HepG2 (cell line): ENCODE data around the gene CORO1C. TPM values are rescaled to one million over a fixed set of nuclear protein-coding genes. Genes with fewer than 3 reads are reported as not detected.

Experiments
- ATAC-seq: fragments of 200-7000 bp; cut with Tn5 transposase; 3 replicates; pipeline ENCODE4 v1.9.1; 2020; ENCODE audit warnings: mild to moderate bottlenecking, moderate library complexity
- BruUV-seq: library from RNA; stranded (reverse); fragments of 400-500 nt; replicated peaks from 2 replicates; lab custom pipeline; 2021; lab: Mats Ljungman, UMichigan
- CTCF ChIA-PET: fragments of 300-600 bp; formaldehyde crosslinking; extraction: SDS; loops from one replicate; lab custom pipeline; 2021; ENCODE audit warnings: low total read pairs, inconsistent platforms, low intra/inter-chr PET ratio; lab: Yijun Ruan, JAX
- POLR2A ChIA-PET: fragments of 350-600 bp; sonication (Branson Sonifier 250); formaldehyde crosslinking; loops from one replicate; lab custom pipeline; 2020; ENCODE audit warnings: antibody characterized with exemption, inconsistent platforms; lab: Yijun Ruan, JAX
- DNase-seq: peaks from one replicate; pipeline ENCODE4 v3.0.0-alpha.2; 2015; ENCODE audit warnings: low spot score
- FAIRE-seq: peaks from 3 replicates; lab custom pipeline; 2011; peaks lifted over from hg19 to GRCh38; lab: Jason Lieb, UNC
- H2AFZ ChIP-seq: one replicate; pipeline ENCODE4 v1.6.1; 2011; ENCODE audit warnings: low read length, inconsistent platforms
- H3K27ac ChIP-seq: fragments of 300-600 bp; 3 replicates; pipeline ENCODE4 v1.8.0; 2011; ENCODE audit warnings: mixed run types, mild to moderate bottlenecking, mixed read lengths, low read length, inconsistent platforms; ENCODE audit not compliant: insufficient read depth; ENCODE audit errors: extremely low read length
- H3K27me3 ChIP-seq, 2 experiments: fragments of 200-600 bp in 1 of 2; 2 replicates in 1 of 2; 3 replicates in 1 of 2; pipeline versions ENCODE4 v1.6.0 to v1.8.0; 2011; ENCODE audit warnings: low read length in 2 of 2, mild to moderate bottlenecking in 2 of 2, moderate library complexity in 2 of 2, inconsistent platforms in 1 of 2; ENCODE audit not compliant: insufficient read depth in 2 of 2, control insufficient read depth in 1 of 2
- H3K36me3 ChIP-seq, 2 experiments: fragments of 200-600 bp in 1 of 2; replicated peaks in 1 of 2; 2 replicates in 1 of 2; 3 replicates in 1 of 2; pipeline versions ENCODE4 v1.5.1 to v1.8.0; 2011; ENCODE audit warnings: low read length in 2 of 2, inconsistent platforms in 1 of 2; ENCODE audit not compliant: insufficient read depth in 2 of 2, control insufficient read depth in 1 of 2
- H3K4me1 ChIP-seq: 2 replicates; pipeline ENCODE4 v1.5.1; 2012; ENCODE audit warnings: low read length, inconsistent platforms; ENCODE audit not compliant: insufficient read depth
- H3K4me2 ChIP-seq: 2 replicates; pipeline ENCODE4 v1.6.0; 2011; ENCODE audit warnings: low read depth, low read length, inconsistent platforms
- H3K4me3 ChIP-seq, 3 experiments: fragments of 200-600 bp in 1 of 3; sonication (generic), shearing (Covaris generic) in 1 of 3; replicated peaks in 1 of 3; 2 replicates each; pipeline ENCODE4 v1.5.1; 2011 to 2016; ENCODE audit warnings: low read length in 3 of 3, inconsistent platforms in 2 of 3, low read depth in 2 of 3, mild to moderate bottlenecking in 2 of 3, control low read depth in 1 of 3, mixed read lengths in 1 of 3; ENCODE audit not compliant: insufficient read depth in 1 of 3
- H3K79me2 ChIP-seq: one replicate; pipeline ENCODE4 v1.6.1; 2011; ENCODE audit warnings: low read length, inconsistent platforms; ENCODE audit not compliant: insufficient read depth
- H3K9ac ChIP-seq: 2 replicates; pipeline ENCODE4 v1.6.0; 2011; ENCODE audit warnings: mild to moderate bottlenecking, low read depth, low read length, inconsistent platforms; ENCODE audit not compliant: insufficient read depth
- H3K9me3 ChIP-seq: 2 replicates; pipeline ENCODE4 v1.5.1; 2012; ENCODE audit warnings: mild to moderate bottlenecking, low read length
- H4K20me1 ChIP-seq: 2 replicates; pipeline ENCODE4 v1.6.0; 2011; ENCODE audit warnings: inconsistent platforms, mild to moderate bottlenecking, low read length, moderate library complexity; ENCODE audit not compliant: insufficient read depth
- FOXM1 ChIP-seq: sonication (generic); formaldehyde crosslinking; IDR thresholded peaks from 2 replicates; pipeline ENCODE4 v1.5.0; 2020; ENCODE audit warnings: missing genetic modification reagents
- PITX1 ChIP-seq: sonication (generic); formaldehyde crosslinking; IDR thresholded peaks from 2 replicates; pipeline ENCODE4 v1.5.1; 2020; ENCODE audit warnings: mild to moderate bottlenecking, missing genetic modification reagents
- YEATS2 ChIP-seq: sonication (generic); formaldehyde crosslinking; IDR thresholded peaks from 2 replicates; pipeline ENCODE4 v1.4.0; 2020; ENCODE audit warnings: missing genetic modification reagents, borderline replicate concordance
- ZBTB7B ChIP-seq: sonication (generic); formaldehyde crosslinking; IDR thresholded peaks from 2 replicates; pipeline ENCODE4 v1.4.0; 2020; ENCODE audit warnings: missing genetic modification reagents
- ZC3H13 ChIP-seq: sonication (generic); formaldehyde crosslinking; IDR thresholded peaks from 2 replicates; pipeline ENCODE4 v1.8.1; 2023; ENCODE audit warnings: mild to moderate bottlenecking, missing genetic modification reagents, moderate library complexity
- ZNF205 ChIP-seq: IDR thresholded peaks from 2 replicates; pipeline ENCODE4 v1.6.1; 2018; ENCODE audit warnings: missing biosample characterization, missing genetic modification reagents
- ZNF382 ChIP-seq: sonication (generic); formaldehyde crosslinking; IDR thresholded peaks from 2 replicates; pipeline ENCODE4 v1.5.0; 2020; ENCODE audit warnings: missing genetic modification reagents, mild to moderate bottlenecking, borderline replicate concordance
- ZNF552 ChIP-seq: sonication (generic); formaldehyde crosslinking; IDR thresholded peaks from 2 replicates; pipeline ENCODE4 v1.9.0; 2022; ENCODE audit warnings: missing genetic modification reagents, mild to moderate bottlenecking, borderline replicate concordance
- WGBS: methylation state at CpG from one replicate; pipeline ENCODE4 v1.1.6; 2017; ENCODE audit warnings: low lambda C conversion rate; 5-methylcytosine and 5-hydroxymethylcytosine counted together
- in situ Hi-C: cut with HindIII; loops from 2 replicates; pipeline ENCODE4 v1.10.0; 2017; ENCODE audit warnings: low pct_unique_long_range_greater_than_20kb; ENCODE audit not compliant: extremely low pct_ligation_motif_present
- intact Hi-C: fragments of 100-400 bp; cut with micrococcal nuclease; formaldehyde crosslinking; loops from one replicate; pipeline ENCODE4 v1.10.0; 2022; ENCODE audit not compliant: unreplicated experiment
- polyA plus RNA-seq, 8 experiments: library from polyadenylated mRNA; depleted of rRNA in 3 of 8; stranded (reverse) in 7 of 8; unstranded in 1 of 8; fragments of >200 nt; fragmentation: Illumina TruSeq in 4 of 8; extraction: Trizol in 4 of 8; gene quantifications; 2 replicates each; pipeline versions ENCODE4 v1.2.1 to v1.2.3, GENCODE V29; 2011 to 2016; ENCODE audit warnings: low read depth in 4 of 8, missing spikeins in 1 of 8, mixed read lengths in 1 of 8; ENCODE audit not compliant: insufficient read depth in 1 of 8
- total RNA-seq, 5 experiments: library from RNA; depleted of rRNA; stranded (reverse); fragments of >200 nt; fragmentation: Illumina TruSeq; extraction: Trizol; gene quantifications; 2 replicates each; pipeline ENCODE4 v1.2.3, GENCODE V29; 2016; ENCODE audit warnings: low read depth in 1 of 5
- TF ChIP-seq, protein P1 (sequence below): conservative IDR thresholded peaks from 2 replicates; pipeline ENCODE4 v1.6.1; 2018; ENCODE audit warnings: missing genetic modification reagents
- TF ChIP-seq, protein P2 (sequence below): sonication (generic); formaldehyde crosslinking; conservative IDR thresholded peaks from 2 replicates; pipeline ENCODE4 v1.5.0; 2020; ENCODE audit warnings: missing genetic modification reagents

Gene CORO1C
- total and polyA plus RNA-seq, 2 of the 13 experiments (the other 11 are each of a cell fraction or from before 2014, with no cell fraction given), result 73.7 to 131 TPM

DNA sequence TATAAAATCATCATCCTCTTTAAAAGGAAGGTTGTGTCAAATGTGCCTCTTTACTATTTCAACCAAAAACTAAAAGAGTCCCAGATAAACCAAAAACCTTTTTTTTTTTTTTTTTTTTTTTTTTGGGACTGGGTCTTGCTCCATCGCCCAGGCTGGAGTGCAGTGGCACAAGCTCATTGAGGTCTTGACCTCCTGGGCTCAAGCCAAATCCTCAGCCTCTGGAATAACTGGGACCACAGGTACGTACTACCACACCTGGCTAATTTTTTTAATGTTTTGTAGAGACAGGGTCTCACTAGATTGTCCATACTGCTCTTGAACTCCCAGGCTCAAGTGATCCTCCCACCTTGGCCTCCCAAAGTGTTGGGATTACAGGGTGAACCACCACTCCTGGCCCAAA, 81.2 kb downstream of the CORO1C start (continued):
- TF ChIP-seq ZBTB7B (CRISPR knock-in tag), result no peak
- TF ChIP-seq YEATS2 (CRISPR knock-in tag), result no peak

DNA sequence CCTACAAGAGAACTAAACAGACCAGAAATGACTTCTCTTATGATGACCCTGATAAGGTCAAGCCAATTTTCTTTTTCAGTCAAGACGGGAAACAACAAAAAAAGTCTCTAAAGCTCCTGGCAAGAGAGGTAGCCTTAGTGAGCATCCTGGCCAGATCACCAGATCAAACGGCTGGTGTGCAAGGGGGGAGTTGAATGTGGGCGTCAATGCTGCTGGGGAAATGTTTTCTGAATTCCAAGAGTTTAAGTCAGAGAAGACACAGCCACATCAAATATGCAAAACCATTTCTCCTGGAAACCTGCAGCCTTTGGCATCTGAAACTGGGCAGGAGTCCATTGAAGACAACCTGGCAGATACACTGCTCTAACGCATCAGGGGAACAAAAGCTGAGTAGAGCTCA, 81.6 kb downstream of the CORO1C start:
- no peaks in the 10 kb centered on the region for H3K4me1 ChIP-seq
- no peaks in the 10 kb centered on the region for H4K20me1 ChIP-seq
- intact Hi-C loops (no loop called here), in situ Hi-C loops (no loop called here)
- no peak for DNase-seq
- no peaks in the 10 kb centered on the region for H3K9me3 ChIP-seq
- H3K79me2 ChIP-seq, result no peaks in the 10 kb centered on the region
- no peak overlapping the region for H3K9ac ChIP-seq
- no peak overlapping the region for H2AFZ ChIP-seq
- no peak overlapping the region for H3K27ac ChIP-seq
- no peak overlapping the region for H3K4me2 ChIP-seq
- ChIA-PET CTCF (no interaction called here), POLR2A (no interaction called here)
- no peak for FAIRE-seq
- H3K4me3 ChIP-seq, result no peak overlapping the region
- ATAC-seq, result no peak
- H3K27me3 ChIP-seq, result no peaks in the 10 kb centered on the region
- H3K36me3 ChIP-seq, result peaks cover 32 to 74% of the 10 kb centered on the region in 2 experiments
- BruUV-seq, result no TSS peak
- TF ChIP-seq ZNF382 (no peak), FOXM1 (CRISPR knock-in tag) (no peak), ZNF205 (CRISPR knock-in tag) (no peak), ZC3H13 (CRISPR knock-in tag) (no peak), PITX1 (CRISPR knock-in tag) (no peak), ZNF552 (CRISPR knock-in tag) (no peak)
- TF ChIP-seq, protein P1, sequence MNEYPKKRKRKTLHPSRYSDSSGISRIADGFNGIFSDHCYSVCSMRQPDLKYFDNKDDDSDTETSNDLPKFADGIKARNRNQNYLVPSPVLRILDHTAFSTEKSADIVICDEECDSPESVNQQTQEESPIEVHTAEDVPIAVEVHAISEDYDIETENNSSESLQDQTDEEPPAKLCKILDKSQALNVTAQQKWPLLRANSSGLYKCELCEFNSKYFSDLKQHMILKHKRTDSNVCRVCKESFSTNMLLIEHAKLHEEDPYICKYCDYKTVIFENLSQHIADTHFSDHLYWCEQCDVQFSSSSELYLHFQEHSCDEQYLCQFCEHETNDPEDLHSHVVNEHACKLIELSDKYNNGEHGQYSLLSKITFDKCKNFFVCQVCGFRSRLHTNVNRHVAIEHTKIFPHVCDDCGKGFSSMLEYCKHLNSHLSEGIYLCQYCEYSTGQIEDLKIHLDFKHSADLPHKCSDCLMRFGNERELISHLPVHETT (CRISPR knock-in tag), result no peak
- TF ChIP-seq, protein P2, sequence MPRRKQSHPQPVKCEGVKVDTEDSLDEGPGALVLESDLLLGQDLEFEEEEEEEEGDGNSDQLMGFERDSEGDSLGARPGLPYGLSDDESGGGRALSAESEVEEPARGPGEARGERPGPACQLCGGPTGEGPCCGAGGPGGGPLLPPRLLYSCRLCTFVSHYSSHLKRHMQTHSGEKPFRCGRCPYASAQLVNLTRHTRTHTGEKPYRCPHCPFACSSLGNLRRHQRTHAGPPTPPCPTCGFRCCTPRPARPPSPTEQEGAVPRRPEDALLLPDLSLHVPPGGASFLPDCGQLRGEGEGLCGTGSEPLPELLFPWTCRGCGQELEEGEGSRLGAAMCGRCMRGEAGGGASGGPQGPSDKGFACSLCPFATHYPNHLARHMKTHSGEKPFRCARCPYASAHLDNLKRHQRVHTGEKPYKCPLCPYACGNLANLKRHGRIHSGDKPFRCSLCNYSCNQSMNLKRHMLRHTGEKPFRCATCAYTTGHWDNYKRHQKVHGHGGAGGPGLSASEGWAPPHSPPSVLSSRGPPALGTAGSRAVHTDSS (CRISPR knock-in tag), result no peak
- 96% methylated on average over 4 of the region's 4 CpGs for WGBS
